GM12874 (cell line): ENCODE measurements around the gene ENOX1.

Experiments used
- TF ChIP-seq, protein P1 (sequence below): IDR thresholded peaks from 2 replicates; pipeline ENCODE4 v1.5.1; 2011; ENCODE audit warnings: low read depth, mild to moderate bottlenecking, control low read depth, low read length, moderate library complexity; ENCODE audit not compliant: insufficient read depth

Gene ENOX1

GRCh38 chr13:43237616-43238015 is 549.2 kb downstream of the ENOX1 start:
- TF ChIP-seq, protein P1, sequence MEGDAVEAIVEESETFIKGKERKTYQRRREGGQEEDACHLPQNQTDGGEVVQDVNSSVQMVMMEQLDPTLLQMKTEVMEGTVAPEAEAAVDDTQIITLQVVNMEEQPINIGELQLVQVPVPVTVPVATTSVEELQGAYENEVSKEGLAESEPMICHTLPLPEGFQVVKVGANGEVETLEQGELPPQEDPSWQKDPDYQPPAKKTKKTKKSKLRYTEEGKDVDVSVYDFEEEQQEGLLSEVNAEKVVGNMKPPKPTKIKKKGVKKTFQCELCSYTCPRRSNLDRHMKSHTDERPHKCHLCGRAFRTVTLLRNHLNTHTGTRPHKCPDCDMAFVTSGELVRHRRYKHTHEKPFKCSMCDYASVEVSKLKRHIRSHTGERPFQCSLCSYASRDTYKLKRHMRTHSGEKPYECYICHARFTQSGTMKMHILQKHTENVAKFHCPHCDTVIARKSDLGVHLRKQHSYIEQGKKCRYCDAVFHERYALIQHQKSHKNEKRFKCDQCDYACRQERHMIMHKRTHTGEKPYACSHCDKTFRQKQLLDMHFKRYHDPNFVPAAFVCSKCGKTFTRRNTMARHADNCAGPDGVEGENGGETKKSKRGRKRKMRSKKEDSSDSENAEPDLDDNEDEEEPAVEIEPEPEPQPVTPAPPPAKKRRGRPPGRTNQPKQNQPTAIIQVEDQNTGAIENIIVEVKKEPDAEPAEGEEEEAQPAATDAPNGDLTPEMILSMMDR = no peak

DNA sequence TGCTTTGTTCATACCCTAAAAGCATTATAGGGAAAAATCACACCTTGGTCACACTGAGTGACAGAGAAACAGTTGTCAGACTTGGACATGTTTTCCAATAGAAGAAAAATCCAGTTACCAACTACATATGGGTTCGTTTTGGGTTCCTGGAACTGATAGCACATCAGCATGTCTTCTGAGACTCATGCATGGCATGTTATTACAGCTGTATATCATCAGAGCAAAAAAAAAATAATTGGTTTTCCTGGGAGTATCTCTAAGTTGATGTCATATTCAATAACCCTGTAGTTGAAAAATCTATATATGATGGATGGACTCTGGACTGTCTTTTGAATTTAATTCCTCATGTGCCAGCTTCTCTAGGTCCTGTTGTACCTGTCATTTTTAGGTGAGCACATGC is 551.7 kb downstream of the ENOX1 start:
- TF ChIP-seq, protein P1 = no peak

DNA sequence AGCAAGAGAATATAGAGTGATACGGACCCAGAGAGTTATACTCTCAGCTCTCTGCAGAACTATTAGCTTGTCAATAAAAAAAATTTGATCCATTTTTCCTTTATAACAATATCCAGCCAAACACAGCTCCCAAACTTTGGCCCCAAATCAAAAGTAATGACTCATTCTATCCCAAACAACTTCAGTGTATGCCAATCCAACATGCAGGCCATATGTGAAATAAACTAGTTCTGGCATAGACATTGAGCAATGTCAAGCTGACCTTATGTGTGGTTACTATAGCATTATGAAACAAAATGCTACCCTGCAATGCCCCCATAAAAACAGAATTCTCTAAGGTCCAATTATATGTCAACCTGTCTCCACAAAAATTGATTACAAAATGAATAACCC is 553.9 kb downstream of the ENOX1 start:
- TF ChIP-seq, protein P1 = no peak

- TF ChIP-seq, protein P1 = no peak
Observed at GRCh38 chr13:43232144-43232872, 554.5 kb downstream of the ENOX1 start.

- TF ChIP-seq, protein P1 = no peak
Observed at GRCh38 chr13:43230989-43231388, 555.8 kb downstream of the ENOX1 start.

DNA sequence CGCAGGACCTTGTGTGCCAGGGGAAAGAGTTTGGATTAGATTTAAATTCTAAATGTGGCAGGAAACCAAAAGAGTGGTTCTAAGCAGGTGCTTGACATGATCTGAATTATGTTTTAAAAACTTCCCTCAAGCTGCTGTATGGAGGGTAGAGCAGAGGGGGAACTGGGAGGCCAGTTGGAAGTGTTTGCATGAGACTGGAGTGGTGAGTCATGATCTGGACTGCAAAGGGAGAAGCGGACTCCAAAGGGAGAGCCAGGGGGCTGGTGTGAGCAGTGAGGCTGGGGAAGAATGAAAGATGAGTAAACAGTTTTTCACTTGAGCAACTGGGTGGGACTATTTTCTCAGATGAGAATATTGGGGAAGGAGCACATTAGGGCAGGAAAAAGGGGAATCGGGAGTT is 557.3 kb downstream of the ENOX1 start:
- TF ChIP-seq, protein P1 = no peak

DNA sequence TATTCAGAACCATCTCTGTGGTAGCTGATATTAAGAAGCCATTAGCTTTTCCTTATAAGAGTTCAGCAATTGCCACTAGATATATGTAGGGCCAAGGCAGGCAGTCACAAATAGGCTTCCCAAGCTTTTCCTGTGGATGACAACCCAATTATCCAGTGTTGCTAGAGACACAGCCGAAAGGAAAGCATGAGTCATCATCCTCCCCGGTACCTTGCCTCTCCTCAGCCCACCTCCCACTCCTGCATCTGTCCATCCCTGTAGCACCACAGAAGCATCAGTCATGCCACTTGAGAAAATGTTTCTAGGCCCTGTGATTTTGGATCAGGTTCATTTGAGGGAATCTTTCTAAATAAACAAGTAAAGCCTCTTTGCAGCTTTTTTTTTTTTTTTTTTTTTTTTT is 559.1 kb downstream of the ENOX1 start:
- TF ChIP-seq, protein P1 = no peak

DNA sequence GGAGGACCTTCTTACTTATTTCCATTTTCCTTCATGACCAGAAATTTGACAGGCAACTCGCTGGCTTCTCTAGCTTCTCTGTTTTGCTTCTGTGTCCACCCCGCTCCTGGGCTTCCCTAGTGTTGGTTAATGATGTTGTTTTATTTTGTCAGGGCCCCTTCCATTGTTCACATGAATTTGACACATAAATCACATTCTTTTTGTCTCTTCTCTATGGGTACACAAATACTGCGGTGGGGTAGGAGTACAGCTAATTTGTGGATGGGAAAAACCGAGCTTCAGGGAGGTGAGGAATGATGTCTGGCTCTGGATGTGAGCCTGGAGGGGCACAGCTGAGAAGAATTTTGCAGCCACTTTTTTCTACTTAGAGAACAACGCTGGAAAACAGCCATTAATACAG is 563.6 kb downstream of the ENOX1 start:
- TF ChIP-seq, protein P1 = no peak
